Fibroblast of skin of left biceps (primary cell): ENCODE results near the gene NUDT1.
A peak's percentile ranks its signal among the peaks of the same experiment; 100 is the strongest.

Experiments
- DNase-seq, 2 experiments: peaks; one replicate each; pipeline ENCODE4 v3.0.0-alpha.2; 2013; ENCODE audit warnings: low read depth in 2 of 2

Gene NUDT1

DNA sequence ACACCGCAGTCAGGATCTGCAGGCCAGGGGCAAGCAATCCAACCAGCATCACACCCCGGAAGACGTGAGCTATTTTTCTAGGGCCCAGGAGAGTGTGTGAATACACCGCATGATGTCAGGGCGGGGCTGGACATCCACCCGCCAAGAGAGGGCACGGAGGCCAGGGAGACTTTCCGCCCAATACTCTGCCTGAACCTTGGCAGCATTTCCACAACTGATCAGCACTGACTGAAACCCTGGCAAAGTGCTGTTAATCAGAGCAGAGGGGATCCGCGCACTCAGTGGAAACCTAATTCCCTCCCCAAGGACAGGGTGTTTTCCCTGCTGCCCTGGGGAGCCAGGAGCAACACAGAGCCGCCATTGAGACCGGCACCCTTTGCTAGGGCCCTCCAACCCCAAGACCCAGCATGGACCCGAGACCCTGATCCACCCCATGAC, 17.5 kb upstream of the NUDT1 start:
- DNase-seq = no peak

DNA sequence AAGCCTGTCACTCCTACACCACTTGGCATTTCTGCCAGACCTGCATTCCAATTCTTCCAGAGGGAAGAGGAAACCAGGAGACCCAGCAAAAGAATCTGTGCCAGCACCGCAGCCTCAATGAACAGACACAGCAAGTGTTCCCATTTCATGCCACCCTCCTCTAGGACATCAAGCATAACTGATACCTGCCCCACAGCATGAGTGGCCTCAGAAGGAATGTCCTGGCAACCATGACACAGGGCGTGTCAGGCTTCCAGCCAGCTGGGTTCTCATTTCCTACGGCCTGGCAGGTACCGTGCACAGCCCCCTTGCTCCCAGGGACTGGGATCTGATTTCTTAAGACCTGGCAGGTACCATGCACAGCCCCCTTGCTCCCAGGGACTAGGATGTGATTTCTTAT, 17.1 kb upstream of the NUDT1 start:
- DNase-seq = no peak

DNA sequence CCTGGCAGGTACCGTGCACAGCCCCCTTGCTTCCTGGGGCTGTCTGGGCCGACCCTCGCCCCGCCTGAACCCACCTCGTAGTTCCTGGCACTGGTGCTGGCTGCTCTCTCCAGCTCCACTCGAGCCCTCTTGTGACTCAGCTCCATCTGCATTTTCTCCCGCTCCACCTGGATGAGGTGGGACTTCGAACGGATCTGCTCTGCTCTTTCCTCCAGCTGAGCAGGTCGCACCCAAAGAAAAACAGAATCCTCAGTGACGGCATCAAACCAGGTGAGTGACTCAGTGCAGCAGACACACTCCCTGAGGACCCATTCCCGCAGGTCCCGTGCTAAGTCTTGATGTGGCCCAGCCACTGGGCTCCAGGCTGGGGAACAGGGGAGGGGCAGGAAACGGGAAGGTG, 16.7 kb upstream of the NUDT1 start:
- DNase-seq = no peak

DNA sequence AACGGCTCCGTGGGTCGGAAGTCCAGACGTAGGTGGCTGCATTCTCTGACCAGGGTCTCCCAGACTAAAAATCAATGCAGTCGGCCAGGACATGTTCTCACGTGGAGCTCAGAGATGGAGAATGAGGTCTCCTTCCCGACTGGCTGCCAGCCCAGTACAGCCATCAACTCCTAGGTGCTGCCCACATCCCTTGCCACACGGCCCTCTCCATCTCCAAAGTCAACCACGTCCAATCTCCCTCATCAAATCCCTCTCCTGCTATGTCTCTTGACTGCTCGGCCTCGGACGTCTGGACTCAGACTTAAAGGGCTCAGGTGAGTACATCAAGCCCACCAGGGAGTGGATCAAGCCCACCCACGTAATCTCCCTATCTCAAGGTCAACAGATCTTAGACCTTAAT, 16.2 kb upstream of the NUDT1 start:
- DNase-seq = no peak

DNA sequence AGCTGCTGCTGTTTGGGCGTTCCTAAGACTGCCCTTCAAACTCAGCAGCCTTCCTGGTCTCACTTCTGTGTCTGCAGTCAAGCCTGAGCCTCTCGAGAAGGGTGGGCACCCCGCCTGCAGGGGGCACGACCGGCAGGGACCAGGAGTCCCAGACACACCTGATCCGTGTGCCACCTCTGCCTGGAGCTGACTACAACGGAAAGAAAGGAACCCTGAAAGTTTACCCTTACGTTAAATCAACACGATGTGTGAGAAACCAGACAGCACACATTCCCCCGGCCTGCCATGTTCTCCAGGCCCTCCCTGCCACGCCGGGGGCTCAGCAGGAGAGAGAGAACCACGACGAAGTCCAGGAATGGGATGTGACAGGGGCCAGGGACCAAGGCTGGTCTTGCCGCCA, 14.3 kb upstream of the NUDT1 start:
- DNase-seq = no peak

GRCh38 chr7:2228921-2229320, 13.1 kb upstream of the NUDT1 start:
- no peak for DNase-seq

GRCh38 chr7:2229467-2229866, 12.6 kb upstream of the NUDT1 start:
- no peak for DNase-seq

DNA sequence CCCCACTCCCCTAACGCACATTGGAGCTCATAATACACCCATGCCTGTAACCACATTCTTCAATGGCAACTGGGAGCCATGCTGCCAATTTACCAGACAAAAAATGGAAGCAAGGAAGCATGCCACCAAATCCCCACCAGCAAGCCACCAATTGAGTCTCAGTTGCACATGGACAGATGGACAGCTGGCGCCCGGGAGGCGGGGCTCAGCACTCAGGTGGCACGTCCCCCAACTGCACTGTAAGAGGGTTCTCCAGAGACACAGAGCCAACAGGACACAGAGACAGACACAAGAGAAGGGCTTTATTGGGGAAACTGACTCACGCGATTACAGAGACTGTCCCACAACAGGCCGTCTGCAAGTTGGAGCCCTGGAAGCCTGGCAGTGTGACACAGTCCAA, 11.8 kb upstream of the NUDT1 start:
- no peak for DNase-seq

DNA sequence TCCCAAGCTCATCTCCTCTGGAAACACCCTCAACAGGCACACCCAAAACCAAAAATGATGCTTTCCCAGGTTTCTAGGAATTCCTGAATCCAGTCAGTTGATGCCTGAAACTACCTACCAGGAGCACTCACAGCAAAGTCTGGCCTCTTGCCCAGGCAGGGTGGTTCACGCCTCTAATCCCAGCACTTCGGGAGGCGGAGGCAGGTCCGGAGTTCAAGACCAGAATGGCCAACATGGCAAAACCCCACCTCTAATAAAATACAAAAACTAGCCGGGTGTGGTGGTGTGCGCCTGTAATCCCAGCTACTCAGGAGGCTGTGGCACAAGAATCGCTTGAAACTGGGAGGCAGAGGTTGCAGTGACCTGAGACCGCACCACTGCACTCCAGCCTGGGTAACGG, 11.1 kb upstream of the NUDT1 start:
- DNase-seq = no peak

DNA sequence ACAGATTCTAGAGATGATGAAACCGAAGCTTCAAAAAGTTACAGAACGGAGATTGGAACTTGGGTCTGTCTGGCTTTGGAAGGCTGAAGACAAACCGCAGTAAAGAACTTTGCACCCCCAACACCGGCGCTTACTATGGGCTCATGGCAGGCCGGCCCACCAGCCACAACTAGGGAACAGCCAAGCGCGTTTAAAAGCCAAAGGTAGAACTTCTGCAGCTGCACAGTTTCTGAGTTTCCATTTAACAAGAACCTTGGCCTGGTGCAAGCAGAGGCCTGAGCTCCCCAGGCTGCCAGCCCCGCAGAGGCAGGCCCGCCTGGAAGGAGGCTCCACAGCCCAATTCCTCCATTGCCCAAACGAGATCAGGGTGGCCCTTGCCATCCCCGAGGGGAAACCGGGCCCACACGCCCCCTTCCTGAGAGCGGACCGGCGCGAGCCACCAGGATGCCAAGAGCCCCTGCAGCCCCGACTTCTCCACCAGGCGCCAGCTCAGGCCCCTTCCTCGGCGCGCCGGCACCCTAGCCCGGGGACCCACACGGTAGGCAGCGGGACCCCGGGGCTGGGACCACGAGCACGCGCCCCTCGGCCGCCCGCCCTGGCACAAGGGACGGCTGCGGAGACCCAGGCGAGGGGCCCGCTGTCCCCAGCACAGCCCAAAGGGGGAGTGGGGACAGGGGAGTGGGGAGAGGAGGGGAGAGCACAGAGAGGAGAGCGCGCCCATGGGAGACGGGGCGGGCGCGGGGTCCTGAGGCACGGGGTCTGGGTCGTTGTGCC, 9.8 kb upstream of the NUDT1 start:
- DNase-seq = no peak

GRCh38 chr7:2232766-2233520, 9.1 kb upstream of the NUDT1 start, which contains the start of gene MAD1L1:
Gene MAD1L1 (minus strand): TSS chr7:2232945. CDS start chr7:2230133, 2,812 bp downstream.
- peak; percentile 73 to 76 for DNase-seq

- DNase-seq = no peak
These were observed 8.1 kb upstream of the NUDT1 start for GRCh38 chr7:2233926-2234325.

DNA sequence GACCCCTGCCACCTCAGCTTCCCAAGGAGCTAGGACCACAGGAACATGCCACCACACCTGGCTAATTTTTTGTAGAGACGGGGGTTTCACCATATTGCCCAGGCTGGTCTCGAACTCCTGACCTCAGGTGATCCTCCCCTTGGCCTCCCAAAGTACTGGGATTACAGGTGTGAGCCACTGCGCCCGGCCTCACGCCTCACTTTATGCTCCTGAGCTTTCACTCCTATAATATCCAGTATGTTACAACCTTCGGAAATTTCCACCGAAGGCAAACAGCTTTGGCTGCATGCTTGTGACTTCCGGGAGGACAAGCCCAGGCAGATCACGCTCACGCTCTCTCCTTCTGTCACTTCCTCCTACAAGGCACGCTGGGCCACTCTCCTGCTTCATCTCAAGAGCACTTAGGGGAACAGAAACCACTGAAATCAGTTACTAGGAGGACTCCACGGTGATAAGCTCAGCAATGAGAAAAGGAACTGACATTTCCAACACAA, 4.9 kb upstream of the NUDT1 start:
- no peak for DNase-seq

DNA sequence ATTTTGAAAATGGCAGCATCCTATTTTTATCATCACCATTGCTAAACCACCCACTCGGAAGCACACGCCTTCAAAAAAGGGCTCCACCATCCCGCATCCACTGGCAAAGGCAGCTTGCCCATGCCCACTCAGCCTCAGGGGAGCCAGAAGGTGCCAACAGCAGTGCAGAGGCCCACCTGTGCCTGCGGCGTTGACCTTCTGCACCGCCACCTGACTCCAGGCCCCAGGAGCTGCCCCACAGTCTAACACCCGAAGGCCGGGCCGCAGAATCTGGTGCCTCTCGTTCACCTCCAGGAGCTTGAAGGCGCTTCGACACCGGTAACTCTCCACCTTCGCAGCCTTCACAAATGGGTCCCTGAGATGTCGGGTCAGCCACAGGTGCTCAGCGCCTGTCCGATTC, 2.8 kb upstream of the NUDT1 start:
- DNase-seq = no peak

GRCh38 chr7:2242541-2243429, 759 bp downstream of the NUDT1 start:
- DNase-seq = no peak

DNA sequence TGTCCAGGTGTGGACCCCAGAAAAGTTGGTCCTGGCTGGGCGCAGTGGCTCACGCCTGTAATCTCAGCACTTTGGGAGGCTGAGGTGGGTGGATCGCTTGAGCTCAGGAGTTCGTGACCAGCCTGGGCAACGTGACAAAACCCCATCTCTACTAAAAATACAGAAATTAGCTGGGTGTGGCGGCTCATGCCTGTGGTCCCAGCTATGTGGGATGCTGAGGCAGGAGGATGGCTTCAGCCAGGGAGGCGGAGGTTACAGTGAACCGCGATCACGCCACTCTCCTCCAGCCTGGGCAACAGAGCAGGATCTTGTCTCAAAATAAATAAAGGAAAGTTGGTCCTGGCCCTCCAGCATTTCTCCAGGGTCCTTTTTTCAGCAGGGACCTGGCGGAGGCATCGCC, 1.4 kb downstream of the NUDT1 start:
- no peak for DNase-seq

DNA sequence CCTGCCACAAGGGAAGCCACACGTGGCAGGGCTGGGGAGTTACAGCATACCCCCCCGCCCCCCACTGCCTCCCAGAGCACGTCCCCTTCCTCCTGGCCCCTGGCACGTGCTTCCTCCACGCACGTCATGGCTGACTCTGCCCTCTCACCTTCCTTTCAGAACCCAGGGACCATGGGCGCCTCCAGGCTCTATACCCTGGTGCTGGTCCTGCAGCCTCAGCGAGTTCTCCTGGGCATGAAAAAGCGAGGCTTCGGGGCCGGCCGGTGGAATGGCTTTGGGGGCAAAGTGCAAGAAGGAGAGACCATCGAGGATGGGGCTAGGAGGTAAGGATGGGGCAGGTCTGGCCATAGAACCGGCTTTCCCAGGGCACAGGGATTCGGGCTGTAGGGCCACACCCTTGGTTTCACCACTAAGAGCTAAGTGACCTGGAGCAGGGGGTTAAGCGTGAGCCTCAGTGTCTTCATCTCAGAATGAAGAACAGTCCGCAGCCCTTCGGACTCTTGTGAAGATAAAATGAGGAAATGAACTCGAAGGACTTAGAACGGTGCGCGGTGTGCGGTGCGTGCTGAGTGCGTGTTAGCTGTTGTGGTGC, 2.5 kb downstream of the NUDT1 start:
- DNase-seq = no peak

DNA sequence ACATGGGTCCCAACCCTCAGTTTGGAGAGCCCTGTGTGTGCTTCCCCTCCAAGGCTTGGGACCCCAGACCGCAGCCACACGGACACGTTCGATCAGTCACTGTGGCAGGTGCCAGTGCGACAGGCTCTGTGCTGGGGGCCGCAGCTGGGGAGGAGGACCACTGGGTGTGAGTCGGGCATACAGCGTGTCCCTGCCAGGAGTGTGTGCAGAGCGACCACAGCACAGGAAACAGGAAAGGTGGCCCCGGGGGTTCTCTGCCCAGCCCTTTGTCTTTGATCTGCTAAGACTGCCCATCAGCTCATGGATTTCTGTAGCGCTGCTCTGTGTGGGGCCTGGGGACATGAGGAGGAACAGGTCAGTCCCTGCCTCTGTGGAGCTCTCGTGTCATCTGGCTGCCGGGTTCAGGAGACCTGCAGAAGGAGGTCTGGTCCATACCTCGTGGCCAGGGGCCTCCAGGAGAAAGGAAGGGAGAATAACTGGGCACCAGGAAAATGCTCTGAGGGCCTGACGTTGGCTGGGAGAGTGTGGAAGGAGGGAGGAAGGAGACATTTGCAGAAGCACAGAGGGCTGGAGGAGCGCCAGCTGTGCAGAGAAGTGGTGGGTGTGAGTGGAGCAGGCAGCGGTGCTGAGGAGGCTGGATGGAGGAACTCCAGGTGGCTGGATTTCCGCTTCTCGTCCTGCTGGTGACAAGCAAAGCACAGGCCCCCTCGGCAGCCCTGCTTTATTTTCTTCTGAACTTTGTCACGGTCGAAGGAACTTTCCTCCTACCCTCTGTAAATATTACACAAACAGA, 4.1 kb downstream of the NUDT1 start:
- no peak for DNase-seq

GRCh38 chr7:2247141-2247995, 5.3 kb downstream of the NUDT1 start:
- DNase-seq = no peak
